ENCODE results near the gene HES3.

The HES3 gene

DNA sequence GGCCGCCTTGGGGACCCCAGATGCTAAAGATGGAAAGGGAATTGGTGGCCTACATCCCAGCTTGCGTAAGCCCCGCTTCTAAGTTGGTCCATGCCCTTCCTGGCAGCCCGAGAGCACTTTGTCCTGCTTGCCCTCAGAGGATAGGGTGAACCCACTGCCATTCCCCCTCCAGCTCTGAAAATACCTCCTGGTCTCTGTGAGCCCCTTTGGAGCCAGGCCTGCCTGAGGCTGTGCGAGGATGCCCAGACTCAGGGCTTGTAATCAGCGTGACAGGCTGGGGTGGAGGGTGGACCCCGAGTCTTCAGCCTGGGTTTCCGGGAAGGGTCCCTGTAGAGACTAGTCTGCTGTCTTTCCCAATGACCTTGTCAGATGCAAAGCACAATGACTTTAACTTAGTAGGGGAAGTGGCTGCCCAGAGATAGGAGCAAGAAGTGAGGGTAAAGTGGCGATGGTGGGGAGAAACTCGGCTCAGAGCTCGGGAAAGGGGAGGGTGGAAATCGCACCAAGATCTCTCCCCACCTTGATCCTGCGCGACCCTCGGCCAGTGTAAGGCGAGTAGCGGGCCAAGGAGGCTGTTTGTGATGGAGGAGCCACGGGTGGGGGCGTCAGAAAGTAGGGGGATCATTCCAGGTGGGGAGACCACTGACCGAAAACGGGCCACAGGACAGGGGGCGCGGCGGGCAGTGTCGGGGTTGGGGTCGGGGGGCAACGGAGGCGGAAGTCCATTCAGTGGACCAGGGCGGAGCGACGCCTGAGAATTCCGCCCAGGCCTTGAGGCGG is 2.7 kb upstream of the HES3 start:
- DNase-seq, result no peak
- H3K27me3 ChIP-seq (replicated peaks in 2 of 5; ENCODE audit: control insufficient read depth in 4 of 5, insufficient read depth in 5 of 5, low read length in 4 of 5), result peaks cover 0 to 88% (median 33%) of the 10 kb centered on the region in 5 experiments
- ChIA-PET CTCF (interaction anchor here (0.8 kb wide), 1 partner anchor 163 kb away, joined by 3 read pairs; no protein-coding TSS in a partner anchor), POLR2A (no interaction called here)
- H3K9me3 ChIP-seq (ENCODE audit: control extremely low read depth in 1 of 5, control insufficient read depth in 4 of 5, insufficient read depth in 2 of 5, low read depth in 1 of 5, low read length in 4 of 5), result no peaks in the 10 kb centered on the region
- H3K36me3 ChIP-seq (ENCODE audit: control insufficient read depth in 4 of 4, insufficient read depth in 4 of 4, low read length in 3 of 4), result no peaks in the 10 kb centered on the region
- 10% methylated on average over 26 of the region's 33 CpGs for WGBS (ENCODE audit: insufficient coverage)
- H3K27ac ChIP-seq (ENCODE audit: insufficient read depth in 1 of 2, low read depth in 1 of 2, low read length in 2 of 2, poor library complexity in 1 of 2, severe bottlenecking in 2 of 2), result no peak overlapping the region
- peaks cover 0 to 27% (median 18%) of the 10 kb centered on the region in 4 experiments for H3K4me1 ChIP-seq (ENCODE audit: control extremely low read depth in 1 of 4, control insufficient read depth in 4 of 4, insufficient read depth in 4 of 4, low read length in 3 of 4)
- H3K4me3 ChIP-seq (ENCODE audit: control insufficient read depth in 1 of 7, extremely low read depth in 1 of 7, insufficient read depth in 4 of 7, low read depth in 2 of 7, low read length in 6 of 7), result no peak overlapping the region

DNA sequence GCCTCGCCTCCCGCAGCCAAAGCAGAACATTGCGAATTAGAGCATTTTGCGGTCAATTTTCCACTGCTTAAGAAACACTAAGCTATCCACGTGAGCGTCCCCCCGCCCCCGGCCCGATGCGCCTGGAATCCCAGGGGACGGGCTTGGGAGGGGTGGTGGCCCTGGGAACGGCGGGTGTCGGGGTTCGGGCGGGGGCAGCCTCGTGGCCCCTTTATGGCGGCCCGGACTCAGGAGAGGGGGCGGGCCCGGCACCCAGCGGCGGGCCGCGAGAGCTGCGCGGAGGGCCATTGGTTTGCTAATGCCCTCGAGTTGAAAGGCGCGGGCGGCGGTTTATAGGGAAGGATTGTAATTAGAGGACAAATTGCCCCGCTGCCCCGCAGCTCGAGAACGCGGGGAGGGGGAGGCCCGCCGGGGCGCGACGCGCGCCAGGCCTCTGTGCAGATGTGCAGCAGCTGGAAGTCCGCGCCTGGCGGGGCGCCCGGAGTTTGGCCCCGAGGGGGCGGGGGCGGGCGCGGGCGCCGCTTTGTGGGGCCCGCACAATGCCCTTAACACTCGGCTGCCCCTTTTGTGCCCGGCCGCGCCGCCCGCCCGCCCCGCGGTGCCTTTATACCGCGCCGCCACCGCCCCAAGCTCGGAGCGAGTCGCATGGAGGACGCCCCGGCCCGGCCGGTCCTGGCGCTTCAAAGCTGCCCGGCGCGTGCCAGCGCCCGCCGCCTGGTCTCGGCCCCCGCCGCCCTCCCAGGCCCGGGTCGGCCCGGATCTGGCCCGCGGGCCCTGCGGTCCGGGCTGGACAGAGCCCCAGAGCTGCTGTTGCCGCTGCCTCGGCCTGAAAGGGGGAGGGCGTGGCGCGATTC is 1.9 kb upstream of the HES3 start:
- H3K27ac ChIP-seq (ENCODE audit: insufficient read depth in 1 of 2, low read depth in 1 of 2, low read length in 2 of 2, poor library complexity in 1 of 2, severe bottlenecking in 2 of 2), result no peak overlapping the region
- H3K27me3 ChIP-seq (replicated peaks in 2 of 5; ENCODE audit: control insufficient read depth in 4 of 5, insufficient read depth in 5 of 5, low read length in 4 of 5), result peaks cover 0 to 93% (median 37%) of the 10 kb centered on the region in 5 experiments
- H3K4me1 ChIP-seq (ENCODE audit: control extremely low read depth in 1 of 4, control insufficient read depth in 4 of 4, insufficient read depth in 4 of 4, low read length in 3 of 4), result peaks cover 0 to 31% (median 21%) of the 10 kb centered on the region in 4 experiments
- no peaks in the 10 kb centered on the region for H3K36me3 ChIP-seq (ENCODE audit: control insufficient read depth in 4 of 4, insufficient read depth in 4 of 4, low read length in 3 of 4)
- ChIA-PET POLR2A (no interaction called here), CTCF (interaction anchor here (0.6 to 1.2 kb wide), 3 partner anchors 14 to 162 kb away, joined by 3 read pairs; no protein-coding TSS in a partner anchor)
- 1% methylated on average over 77 of the region's 99 CpGs for WGBS (ENCODE audit: insufficient coverage)
- H3K9me3 ChIP-seq (ENCODE audit: control extremely low read depth in 1 of 5, control insufficient read depth in 4 of 5, insufficient read depth in 2 of 5, low read depth in 1 of 5, low read length in 4 of 5), result no peaks in the 10 kb centered on the region
- H3K4me3 ChIP-seq (ENCODE audit: control insufficient read depth in 1 of 7, extremely low read depth in 1 of 7, insufficient read depth in 4 of 7, low read depth in 2 of 7, low read length in 6 of 7), result peak overlapping the region in 2 of 7 experiments; percentile 23 to 43
- no peak for DNase-seq

DNA sequence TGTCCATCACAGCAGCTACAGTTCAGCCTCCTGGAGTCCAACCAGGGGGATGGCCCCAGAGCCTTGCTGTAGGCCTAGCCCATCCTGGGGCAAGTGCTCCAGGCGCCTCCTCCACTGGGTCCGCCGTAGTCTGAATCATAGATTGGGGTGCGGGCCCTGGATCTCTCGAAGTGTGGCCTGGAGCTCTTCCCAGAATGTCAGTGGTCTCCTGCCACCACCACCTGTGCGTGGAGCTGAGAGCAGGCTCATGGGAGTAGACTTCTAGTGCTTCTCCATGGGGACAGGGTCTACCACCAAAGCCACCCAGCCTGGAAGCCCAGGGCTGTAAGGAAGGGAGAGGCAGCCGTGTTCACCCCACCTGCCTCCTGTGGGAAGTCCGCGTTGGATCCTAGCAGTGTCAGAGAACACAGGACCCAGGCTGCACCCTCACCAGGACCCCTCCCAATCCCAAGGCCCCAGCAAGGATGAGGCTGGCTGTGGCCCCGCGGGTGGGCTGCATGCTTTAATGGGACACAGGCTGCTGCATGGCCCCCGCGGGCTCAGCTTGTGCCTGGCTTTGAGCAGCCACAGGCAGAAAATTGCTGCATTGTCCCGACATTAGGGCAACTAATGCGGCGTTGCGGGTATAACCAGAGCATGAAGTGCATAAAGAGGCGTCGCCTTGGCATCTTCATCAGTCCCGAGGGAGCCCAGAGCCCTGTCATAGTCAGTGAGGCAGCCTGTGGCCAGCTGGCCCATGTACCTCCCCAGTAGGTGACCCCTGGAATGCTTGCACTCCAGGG is 735 bp upstream of the HES3 start:
- 23% methylated on average over 20 of the region's 20 CpGs for WGBS (ENCODE audit: insufficient coverage)
- Histone ChIP-seq H3K9me3 (ENCODE audit: control extremely low read depth in 1 of 5, control insufficient read depth in 4 of 5, insufficient read depth in 2 of 5, low read depth in 1 of 5, low read length in 4 of 5) (no peaks in the 10 kb centered on the region), H3K27ac (ENCODE audit: insufficient read depth in 1 of 2, low read depth in 1 of 2, low read length in 2 of 2, poor library complexity in 1 of 2, severe bottlenecking in 2 of 2) (no peak overlapping the region), H3K4me1 (ENCODE audit: control extremely low read depth in 1 of 4, control insufficient read depth in 4 of 4, insufficient read depth in 4 of 4, low read length in 3 of 4) (peaks cover 0 to 31% (median 21%) of the 10 kb centered on the region in 4 experiments), H3K4me3 (ENCODE audit: control insufficient read depth in 1 of 7, extremely low read depth in 1 of 7, insufficient read depth in 4 of 7, low read depth in 2 of 7, low read length in 6 of 7) (no peak overlapping the region), H3K36me3 (ENCODE audit: control insufficient read depth in 4 of 4, insufficient read depth in 4 of 4, low read length in 3 of 4) (no peaks in the 10 kb centered on the region), H3K27me3 (replicated peaks in 2 of 5; ENCODE audit: control insufficient read depth in 4 of 5, insufficient read depth in 5 of 5, low read length in 4 of 5) (peaks cover 0 to 97% (median 44%) of the 10 kb centered on the region in 5 experiments)
- no peak for DNase-seq
- POLR2A ChIA-PET, result no interaction called here
- CTCF ChIA-PET, result interaction anchor here (0.6 to 1.2 kb wide), 2 partner anchors 15 to 37 kb away, joined by 3 read pairs; no protein-coding TSS in a partner anchor

DNA sequence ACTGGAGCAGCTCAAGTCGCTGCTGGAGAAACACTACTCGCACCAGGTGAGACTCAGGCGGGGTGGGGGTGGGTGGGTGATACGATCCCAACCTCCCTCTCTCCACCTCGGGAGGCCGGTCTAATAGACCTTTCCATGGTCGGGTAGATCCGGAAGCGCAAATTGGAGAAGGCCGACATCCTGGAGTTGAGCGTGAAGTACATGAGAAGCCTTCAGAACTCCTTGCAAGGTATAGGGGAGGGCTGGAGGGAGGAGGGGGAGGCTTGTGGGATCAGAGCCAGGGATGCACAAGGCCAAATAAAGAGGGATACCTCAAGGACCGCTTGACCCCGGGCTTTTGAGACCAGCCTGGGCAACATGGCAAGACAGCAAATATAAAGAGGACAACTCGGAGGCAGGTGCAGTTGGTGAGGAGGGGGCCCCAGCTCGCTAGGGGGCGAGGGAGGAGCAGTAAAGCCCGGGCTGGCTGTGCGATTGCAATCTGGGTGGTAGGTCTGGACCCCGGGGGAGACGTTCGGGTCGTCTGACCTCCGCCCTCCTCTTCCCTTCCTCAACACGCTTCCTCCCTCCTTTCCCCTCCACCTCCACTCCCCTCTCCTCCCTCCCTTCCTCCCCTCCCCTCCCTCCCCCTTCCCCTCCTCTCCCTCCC is 546 bp downstream of the HES3 start:
- Histone ChIP-seq H3K27ac (ENCODE audit: insufficient read depth in 1 of 2, low read depth in 1 of 2, low read length in 2 of 2, poor library complexity in 1 of 2, severe bottlenecking in 2 of 2) (no peak overlapping the region), H3K27me3 (replicated peaks in 2 of 5; ENCODE audit: control insufficient read depth in 4 of 5, insufficient read depth in 5 of 5, low read length in 4 of 5) (peaks cover 0 to 97% (median 49%) of the 10 kb centered on the region in 5 experiments), H3K9me3 (ENCODE audit: control extremely low read depth in 1 of 5, control insufficient read depth in 4 of 5, insufficient read depth in 2 of 5, low read depth in 1 of 5, low read length in 4 of 5) (no peaks in the 10 kb centered on the region), H3K4me1 (ENCODE audit: control extremely low read depth in 1 of 4, control insufficient read depth in 4 of 4, insufficient read depth in 4 of 4, low read length in 3 of 4) (peaks cover 0 to 34% (median 23%) of the 10 kb centered on the region in 4 experiments), H3K36me3 (ENCODE audit: control insufficient read depth in 4 of 4, insufficient read depth in 4 of 4, low read length in 3 of 4) (no peaks in the 10 kb centered on the region), H3K4me3 (ENCODE audit: control insufficient read depth in 1 of 7, extremely low read depth in 1 of 7, insufficient read depth in 4 of 7, low read depth in 2 of 7, low read length in 6 of 7) (no peak overlapping the region)
- ChIA-PET CTCF (interaction anchor here (0.6 to 9.1 kb wide), 9 partner anchors 12 to 168 kb away, joined by 3 to 113 read pairs (median 4); no protein-coding TSS in a partner anchor), POLR2A (no interaction called here)
- no peak for DNase-seq
- WGBS (ENCODE audit: insufficient coverage), result 6% methylated on average over 10 of the region's 24 CpGs

- Histone ChIP-seq H3K4me1 (ENCODE audit: control extremely low read depth in 1 of 4, control insufficient read depth in 4 of 4, insufficient read depth in 4 of 4, low read length in 3 of 4) (peaks cover 0 to 39% (median 25%) of the 10 kb centered on the region in 4 experiments), H3K27me3 (replicated peaks in 2 of 5; ENCODE audit: control insufficient read depth in 4 of 5, insufficient read depth in 5 of 5, low read length in 4 of 5) (peaks cover 0 to 97% (median 53%) of the 10 kb centered on the region in 5 experiments), H3K36me3 (ENCODE audit: control insufficient read depth in 4 of 4, insufficient read depth in 4 of 4, low read length in 3 of 4) (no peaks in the 10 kb centered on the region), H3K4me3 (ENCODE audit: control insufficient read depth in 1 of 7, extremely low read depth in 1 of 7, insufficient read depth in 4 of 7, low read depth in 2 of 7, low read length in 6 of 7) (no peak overlapping the region), H3K27ac (ENCODE audit: insufficient read depth in 1 of 2, low read depth in 1 of 2, low read length in 2 of 2, poor library complexity in 1 of 2, severe bottlenecking in 2 of 2) (no peak overlapping the region), H3K9me3 (ENCODE audit: control extremely low read depth in 1 of 5, control insufficient read depth in 4 of 5, insufficient read depth in 2 of 5, low read depth in 1 of 5, low read length in 4 of 5) (no peaks in the 10 kb centered on the region)
- CTCF ChIA-PET, result interaction anchor here (0.6 to 9.1 kb wide), 15 partner anchors 11 to 194 kb away, joined by 3 to 113 read pairs (median 4); no protein-coding TSS in a partner anchor
- DNase-seq, result peak; percentile 78 to 89 (median 87)
- 1% methylated on average over 39 of the region's 79 CpGs for WGBS (ENCODE audit: insufficient coverage)
- POLR2A ChIA-PET, result no interaction called here
These were observed 1.3 kb downstream of the HES3 start for GRCh38 chr1:6245086-6245868.

Measured in common myeloid progenitor, CD34-positive (primary cell).